AG04449 (cell line): ENCODE results near the gene LCE6A.

ENCODE experiments used
- CTCF ChIA-PET: fragments of 350-600 bp; formaldehyde crosslinking; extraction: SDS; loops from one replicate; lab custom pipeline; 2021; ENCODE audit warnings: antibody characterized with exemption; lab: Yijun Ruan, JAX
- POLR2A ChIA-PET: fragments of 400-600, 350-600 bp; formaldehyde crosslinking; extraction: SDS; loops from one replicate; lab custom pipeline; 2020; ENCODE audit warnings: antibody characterized with exemption, inconsistent platforms; lab: Yijun Ruan, JAX
- DNase-seq: peaks from one replicate; pipeline ENCODE4 v3.0.0-alpha.2; 2010; ENCODE audit warnings: low read depth, low spot score
- H3K4me3 ChIP-seq: 2 replicates; pipeline ENCODE4 v1.5.1; 2011; ENCODE audit warnings: low read depth, mild to moderate bottlenecking, control low read depth, low read length
- TF ChIP-seq, protein P1 (sequence below): IDR thresholded peaks from one replicate; pipeline ENCODE4 v1.5.1; 2011; ENCODE audit warnings: mild to moderate bottlenecking, moderate library complexity, low read length, control low read depth, inconsistent platforms; ENCODE audit not compliant: insufficient read depth; ENCODE audit errors: missing control alignments

The LCE6A gene, protein sequence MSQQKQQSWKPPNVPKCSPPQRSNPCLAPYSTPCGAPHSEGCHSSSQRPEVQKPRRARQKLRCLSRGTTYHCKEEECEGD

DNA sequence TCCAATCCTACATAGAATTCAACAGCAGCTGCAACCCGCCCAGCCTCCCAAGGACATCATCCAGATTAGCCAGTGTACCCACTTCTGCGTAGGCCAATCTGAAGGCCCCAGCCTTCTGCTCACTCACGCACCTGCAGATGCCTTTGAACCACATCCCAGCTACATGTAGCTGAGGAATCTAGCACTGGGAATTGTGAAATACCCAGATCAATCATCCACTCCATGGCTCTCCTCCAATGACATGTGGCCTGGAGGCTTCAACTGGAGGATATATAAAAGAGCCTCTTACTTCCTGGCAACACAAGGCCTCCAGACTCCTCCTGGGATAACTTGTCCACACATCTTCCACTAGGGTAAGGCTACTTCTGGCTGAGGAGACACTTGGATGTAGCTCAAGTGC, at the start of gene LCE6A:
Gene LCE6A, plus strand, starts transcription at position 301 of the 400 bp plus-strand sequence. CDS start 665 bp downstream, outside the sequence.
- CTCF ChIA-PET: no interaction called here
- no peak for DNase-seq
- POLR2A ChIA-PET: interaction anchor here (0.6 kb wide), 1 partner anchor 103 kb away, joined by 3 read pairs; no protein-coding TSS in a partner anchor
- H3K4me3 ChIP-seq: no peak within 1 kb of the TSS
- TF ChIP-seq, protein P1, sequence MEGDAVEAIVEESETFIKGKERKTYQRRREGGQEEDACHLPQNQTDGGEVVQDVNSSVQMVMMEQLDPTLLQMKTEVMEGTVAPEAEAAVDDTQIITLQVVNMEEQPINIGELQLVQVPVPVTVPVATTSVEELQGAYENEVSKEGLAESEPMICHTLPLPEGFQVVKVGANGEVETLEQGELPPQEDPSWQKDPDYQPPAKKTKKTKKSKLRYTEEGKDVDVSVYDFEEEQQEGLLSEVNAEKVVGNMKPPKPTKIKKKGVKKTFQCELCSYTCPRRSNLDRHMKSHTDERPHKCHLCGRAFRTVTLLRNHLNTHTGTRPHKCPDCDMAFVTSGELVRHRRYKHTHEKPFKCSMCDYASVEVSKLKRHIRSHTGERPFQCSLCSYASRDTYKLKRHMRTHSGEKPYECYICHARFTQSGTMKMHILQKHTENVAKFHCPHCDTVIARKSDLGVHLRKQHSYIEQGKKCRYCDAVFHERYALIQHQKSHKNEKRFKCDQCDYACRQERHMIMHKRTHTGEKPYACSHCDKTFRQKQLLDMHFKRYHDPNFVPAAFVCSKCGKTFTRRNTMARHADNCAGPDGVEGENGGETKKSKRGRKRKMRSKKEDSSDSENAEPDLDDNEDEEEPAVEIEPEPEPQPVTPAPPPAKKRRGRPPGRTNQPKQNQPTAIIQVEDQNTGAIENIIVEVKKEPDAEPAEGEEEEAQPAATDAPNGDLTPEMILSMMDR: no peak

DNA sequence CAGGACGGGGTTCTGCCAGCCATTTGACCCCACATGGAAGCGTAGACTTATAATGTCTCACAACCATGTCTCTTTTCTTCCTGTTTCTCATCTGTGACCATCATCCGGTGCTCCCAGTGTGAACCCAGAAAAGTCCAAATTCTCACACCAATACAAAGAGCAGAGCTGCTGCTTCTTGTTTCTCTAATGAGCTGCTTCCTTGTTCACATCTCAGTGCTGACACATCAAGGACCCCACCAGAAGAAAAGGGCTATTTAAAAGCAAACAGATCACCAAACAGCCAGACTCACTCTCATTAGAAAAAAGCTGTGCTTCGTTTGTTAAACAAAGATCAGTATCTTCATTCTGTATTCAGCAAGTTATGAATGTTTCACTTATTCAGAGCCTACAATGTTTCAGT, 47.0 kb upstream of the LCE6A start:
- CTCF ChIA-PET: no interaction called here
- no peak overlapping the region for H3K4me3 ChIP-seq
- POLR2A ChIA-PET: no interaction called here
- no peak for DNase-seq
- TF ChIP-seq, protein P1: no peak

DNA sequence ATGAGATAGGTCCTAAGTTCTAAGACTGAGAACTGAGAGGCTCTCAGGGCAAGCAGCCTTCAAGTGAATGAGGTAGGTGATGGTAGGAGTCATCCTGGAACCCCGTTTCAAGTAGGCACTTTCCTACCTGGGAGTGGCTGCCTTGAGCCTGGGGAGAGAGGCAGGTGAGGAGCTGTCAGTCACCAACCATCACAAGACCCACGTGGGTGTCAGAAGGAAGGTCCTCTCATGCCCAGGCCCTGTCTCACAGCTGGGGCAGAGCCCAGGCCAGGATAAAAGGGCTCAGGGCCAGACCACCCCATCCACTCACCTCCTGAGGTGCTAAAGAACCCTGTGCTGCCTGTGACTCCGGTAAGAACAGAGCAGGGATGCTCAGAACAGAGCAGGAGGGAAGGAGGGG, 46.2 kb upstream of the LCE6A start, which contains the start of gene LCE1D:
Gene LCE1D, plus strand, starts transcription at position 301 of the 400 bp plus-strand sequence. CDS start 1,074 bp downstream, outside the sequence.
- CTCF ChIA-PET: interaction anchor here (1.3 kb wide), 1 partner anchor 10 kb away, joined by 3 read pairs; the partner anchor contains the start of gene LCE1E
- no peak for DNase-seq
- no peak within 1 kb of the TSS for H3K4me3 ChIP-seq
- TF ChIP-seq, protein P1: no peak
- POLR2A ChIA-PET: no interaction called here

DNA sequence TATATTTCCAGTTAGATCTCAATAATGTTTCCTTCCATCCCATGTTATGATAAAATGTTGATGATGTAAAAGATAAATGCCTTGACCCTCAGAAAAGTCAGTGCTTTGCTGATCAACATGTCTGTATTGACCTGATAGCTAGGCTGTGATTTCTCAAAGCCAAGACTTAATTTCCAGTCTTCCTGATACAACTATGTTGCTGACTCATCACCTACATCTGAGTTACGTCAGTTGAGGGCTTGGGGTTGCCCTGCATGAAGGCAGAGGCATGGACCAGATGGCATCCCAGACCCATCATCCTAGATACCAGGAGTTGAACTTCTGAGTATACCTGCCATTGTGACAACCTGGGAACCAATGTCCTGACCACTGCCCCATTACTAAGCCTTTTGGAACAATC, 41.3 kb upstream of the LCE6A start:
- no peak overlapping the region for H3K4me3 ChIP-seq
- ChIA-PET POLR2A (no interaction called here), CTCF (no interaction called here)
- TF ChIP-seq, protein P1: no peak
- DNase-seq: no peak

DNA sequence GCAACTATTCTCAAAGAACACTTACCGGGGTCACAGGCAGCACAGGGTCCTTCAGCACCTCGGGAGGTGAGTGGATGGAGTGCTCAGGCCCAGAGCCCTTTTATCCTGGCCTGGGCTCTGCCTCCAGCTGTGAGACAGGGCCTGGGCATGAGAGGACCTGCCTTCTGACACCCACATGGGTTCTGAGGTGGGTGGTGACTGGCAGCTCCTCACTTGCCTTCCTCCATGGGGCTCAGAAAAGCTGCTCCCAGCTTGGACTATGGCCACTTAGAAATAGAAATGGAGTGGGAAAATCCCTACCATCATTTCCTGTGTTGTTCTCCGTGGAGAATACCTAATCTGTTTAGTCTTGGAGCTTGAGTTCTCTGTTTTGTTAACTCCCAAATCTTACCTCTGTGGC, 36.1 kb upstream of the LCE6A start, which contains the start of gene LCE1C:
Gene LCE1C, minus strand, starts transcription at position 76 of the 400 bp plus-strand sequence. CDS start 1,173 bp downstream, outside the sequence.
- no peak for DNase-seq
- TF ChIP-seq, protein P1: no peak
- H3K4me3 ChIP-seq: no peak within 1 kb of the TSS
- POLR2A ChIA-PET: no interaction called here
- CTCF ChIA-PET: interaction anchor here (0.7 kb wide), 1 partner anchor 17 kb away, joined by 3 read pairs; no protein-coding TSS in a partner anchor

DNA sequence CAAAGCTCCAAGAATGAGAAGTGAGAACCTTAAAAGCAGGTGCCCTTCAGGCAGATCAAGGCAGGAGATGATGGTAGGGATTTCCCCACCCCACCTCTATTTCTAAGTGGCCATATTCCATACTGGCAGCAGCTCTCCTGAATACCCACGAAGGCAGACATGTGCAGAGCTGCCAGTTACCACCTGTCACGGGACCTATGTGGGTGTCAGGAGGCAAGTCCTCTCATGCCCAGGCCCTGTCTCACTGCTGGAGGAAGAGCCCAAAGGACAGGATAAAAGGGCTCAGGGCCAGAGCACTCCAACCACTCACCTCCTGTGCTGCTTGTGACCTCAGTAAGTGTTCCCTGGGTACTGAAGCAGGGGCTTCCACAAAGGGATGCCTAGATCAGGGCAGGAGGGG, 31.6 kb upstream of the LCE6A start:
- TF ChIP-seq, protein P1: no peak
- DNase-seq: no peak
- POLR2A ChIA-PET: no interaction called here
- no peak overlapping the region for H3K4me3 ChIP-seq
- CTCF ChIA-PET: no interaction called here
